ENCODE measurements around the gene MRPL28. TPM values are rescaled to one million over a fixed set of nuclear protein-coding genes. Genes with fewer than 3 reads are reported as not detected.
"Not testable (repeated sequence)": the region's sequence is repeated elsewhere in the genome, so short reads cannot be mapped to it uniquely, and the experiment has no call there.

Gene MRPL28
- total and polyA plus RNA-seq, 4 donors = 31.9 to 98.9 (median 77.2) TPM

DNA sequence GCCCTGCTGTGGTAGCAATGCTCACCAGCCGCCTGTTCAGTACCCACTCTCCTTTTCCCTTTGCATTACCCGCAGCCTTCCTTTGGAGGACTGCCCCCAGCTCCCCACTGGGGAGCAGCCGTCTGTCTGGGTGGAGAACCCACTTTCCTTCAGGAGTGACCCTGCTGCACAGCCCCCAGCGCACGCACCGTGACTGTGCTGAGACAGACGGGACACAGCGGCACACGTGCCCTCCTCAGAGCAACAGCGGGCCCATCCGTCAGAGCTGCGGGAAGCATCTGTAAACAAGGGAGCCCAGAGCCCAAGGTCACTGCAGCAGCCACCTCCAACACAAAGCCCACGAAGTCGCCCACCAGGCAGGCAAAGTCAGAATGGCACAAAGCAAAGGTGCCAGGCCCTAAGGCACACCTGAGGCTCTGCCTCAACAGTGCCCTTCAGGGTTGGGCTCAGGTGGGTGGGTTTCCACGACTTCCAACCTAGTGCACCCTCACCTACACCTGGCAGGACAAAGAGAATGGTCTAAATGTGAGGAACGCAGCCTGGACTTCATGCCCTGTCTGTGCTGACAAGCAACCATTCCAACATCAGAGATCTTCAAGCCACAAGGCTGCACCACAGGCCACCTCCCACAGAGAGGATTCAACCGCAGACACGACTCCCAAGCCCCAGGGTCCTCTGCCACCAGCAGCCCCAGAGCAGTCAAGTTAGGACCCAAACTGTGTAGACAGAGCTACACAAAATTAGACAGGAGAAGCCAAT, 27.7 kb downstream of the MRPL28 start:
- H3K27ac ChIP-seq (ENCODE audit: low read depth in 1 of 2, low read length in 1 of 2) = no peak overlapping the region
- WGBS, 2 donors = 85 to 89% methylated on average over 18 of the region's 18 CpGs
- H3K4me3 ChIP-seq = no peak overlapping the region
- TF ChIP-seq, protein P1, sequence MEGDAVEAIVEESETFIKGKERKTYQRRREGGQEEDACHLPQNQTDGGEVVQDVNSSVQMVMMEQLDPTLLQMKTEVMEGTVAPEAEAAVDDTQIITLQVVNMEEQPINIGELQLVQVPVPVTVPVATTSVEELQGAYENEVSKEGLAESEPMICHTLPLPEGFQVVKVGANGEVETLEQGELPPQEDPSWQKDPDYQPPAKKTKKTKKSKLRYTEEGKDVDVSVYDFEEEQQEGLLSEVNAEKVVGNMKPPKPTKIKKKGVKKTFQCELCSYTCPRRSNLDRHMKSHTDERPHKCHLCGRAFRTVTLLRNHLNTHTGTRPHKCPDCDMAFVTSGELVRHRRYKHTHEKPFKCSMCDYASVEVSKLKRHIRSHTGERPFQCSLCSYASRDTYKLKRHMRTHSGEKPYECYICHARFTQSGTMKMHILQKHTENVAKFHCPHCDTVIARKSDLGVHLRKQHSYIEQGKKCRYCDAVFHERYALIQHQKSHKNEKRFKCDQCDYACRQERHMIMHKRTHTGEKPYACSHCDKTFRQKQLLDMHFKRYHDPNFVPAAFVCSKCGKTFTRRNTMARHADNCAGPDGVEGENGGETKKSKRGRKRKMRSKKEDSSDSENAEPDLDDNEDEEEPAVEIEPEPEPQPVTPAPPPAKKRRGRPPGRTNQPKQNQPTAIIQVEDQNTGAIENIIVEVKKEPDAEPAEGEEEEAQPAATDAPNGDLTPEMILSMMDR (IDR thresholded peaks at IDR 0.05; ENCODE audit: control extremely low read depth, extremely low read depth) = no peak
- H3K9ac ChIP-seq (ENCODE audit: insufficient read depth in 1 of 2, low read length in 2 of 2) = no peak overlapping the region
- no peaks in the 10 kb centered on the region for H3K27me3 ChIP-seq (ENCODE audit: control insufficient read depth in 3 of 3, insufficient read depth in 3 of 3, low read length in 2 of 3)
- ATAC-seq (ENCODE audit: insufficient read depth, low FRiP score) (no peak), DNase-seq (no peak)
- peaks cover 0 to 20% (median 0%) of the 10 kb centered on the region in 5 donors for H3K4me1 ChIP-seq (ENCODE audit: control insufficient read depth in 5 of 5, insufficient read depth in 5 of 5, low read length in 5 of 5)
- no peaks in the 10 kb centered on the region for H3K9me3 ChIP-seq (ENCODE audit: control insufficient read depth in 4 of 4, insufficient read depth in 3 of 4, low read length in 3 of 4)
- peaks cover 0 to 18% (median 6%) of the 10 kb centered on the region in 4 donors for H3K36me3 ChIP-seq (ENCODE audit: control insufficient read depth in 4 of 4, insufficient read depth in 4 of 4, low read length in 4 of 4)

DNA sequence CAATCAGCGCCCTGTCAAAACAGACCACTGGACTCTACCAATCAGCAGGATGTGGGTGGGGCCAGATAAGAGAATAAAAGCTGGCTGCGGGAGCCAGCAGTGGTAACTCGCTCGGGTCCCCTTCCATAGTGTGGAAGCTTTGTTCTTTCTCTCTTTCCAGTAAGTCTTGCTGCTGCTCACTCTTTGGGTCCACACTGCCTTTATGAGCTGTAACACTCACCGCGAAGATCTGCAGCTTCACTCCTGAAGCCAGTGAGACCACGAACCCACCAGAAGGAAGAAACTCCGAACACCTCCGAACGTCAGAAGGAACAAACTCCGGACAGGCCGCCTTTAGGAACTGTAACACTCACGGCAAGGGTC, 28.4 kb downstream of the MRPL28 start:
- H3K27me3 ChIP-seq (ENCODE audit: control insufficient read depth in 3 of 3, insufficient read depth in 3 of 3, low read length in 2 of 3); DNase-seq; H3K27ac ChIP-seq (ENCODE audit: low read depth in 1 of 2, low read length in 1 of 2); ATAC-seq (ENCODE audit: insufficient read depth, low FRiP score); H3K9ac ChIP-seq (ENCODE audit: insufficient read depth in 1 of 2, low read length in 2 of 2); H3K9me3 ChIP-seq (ENCODE audit: control insufficient read depth in 4 of 4, insufficient read depth in 3 of 4, low read length in 3 of 4); H3K4me3 ChIP-seq: not testable (repeated sequence)
- WGBS, 2 donors = 57 to 83% methylated on average over 12 to 13 of the region's 13 CpGs
- H3K4me1 ChIP-seq (ENCODE audit: control insufficient read depth in 5 of 5, insufficient read depth in 5 of 5, low read length in 5 of 5) = peaks cover 0 to 18% (median 0%) of the 10 kb centered on the region in 5 donors
- peaks cover 0 to 14% (median 6%) of the 10 kb centered on the region in 4 donors for H3K36me3 ChIP-seq (ENCODE audit: control insufficient read depth in 4 of 4, insufficient read depth in 4 of 4, low read length in 4 of 4)

DNA sequence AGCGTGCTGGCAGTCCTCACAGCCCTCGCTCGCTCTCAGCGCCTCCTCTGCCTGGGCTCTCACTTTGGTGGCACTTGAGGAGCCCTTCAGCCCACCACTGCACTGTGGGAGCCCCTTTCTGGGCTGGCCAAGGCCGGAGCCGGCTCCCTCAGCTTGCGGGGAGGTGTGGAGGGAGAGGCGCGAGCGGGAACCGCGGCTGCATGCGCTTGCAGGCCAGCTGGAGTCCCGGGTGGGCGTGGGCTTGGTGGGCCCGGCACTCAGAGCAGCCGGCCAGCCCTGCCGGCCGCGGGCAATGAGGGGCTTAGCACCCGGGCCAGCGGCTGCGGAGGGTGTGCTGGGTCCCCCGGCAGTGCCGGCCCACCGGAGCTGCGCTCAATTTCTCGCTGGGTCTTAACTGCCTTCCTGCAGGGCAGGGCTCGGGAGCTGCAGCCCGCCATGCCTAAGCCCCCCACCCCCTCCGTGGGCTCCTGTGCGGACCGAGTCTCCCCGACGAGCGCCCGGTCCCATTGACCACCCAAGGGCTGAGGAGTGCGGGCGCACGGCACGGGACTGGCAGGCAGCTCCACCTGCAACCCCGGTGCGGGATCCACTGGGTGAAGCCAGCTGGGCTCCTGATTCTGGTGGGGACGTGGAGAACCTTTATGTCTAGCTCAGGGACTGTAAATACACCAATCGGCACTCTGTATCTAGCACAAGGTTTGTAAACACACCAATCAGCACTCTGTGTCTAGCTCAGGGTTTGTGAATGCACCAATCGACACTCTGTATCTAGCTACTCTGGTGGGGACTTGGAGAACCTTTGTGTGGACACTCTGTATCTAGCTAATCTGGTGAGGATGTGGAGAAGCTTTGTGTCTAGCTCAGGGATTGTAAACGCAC, 29.0 kb downstream of the MRPL28 start:
- not testable (repeated sequence) for H3K9me3 ChIP-seq (ENCODE audit: control insufficient read depth in 4 of 4, insufficient read depth in 3 of 4, low read length in 3 of 4); DNase-seq; H3K27ac ChIP-seq (ENCODE audit: low read depth in 1 of 2, low read length in 1 of 2); H3K4me3 ChIP-seq; H3K27me3 ChIP-seq (ENCODE audit: control insufficient read depth in 3 of 3, insufficient read depth in 3 of 3, low read length in 2 of 3); ATAC-seq (ENCODE audit: insufficient read depth, low FRiP score); H3K9ac ChIP-seq (ENCODE audit: insufficient read depth in 1 of 2, low read length in 2 of 2)
- Histone ChIP-seq H3K36me3 (ENCODE audit: control insufficient read depth in 4 of 4, insufficient read depth in 4 of 4, low read length in 4 of 4) (peaks cover 0 to 12% (median 6%) of the 10 kb centered on the region in 4 donors), H3K4me1 (ENCODE audit: control insufficient read depth in 5 of 5, insufficient read depth in 5 of 5, low read length in 5 of 5) (peaks cover 0 to 18% (median 0%) of the 10 kb centered on the region in 5 donors)
- WGBS, 2 donors = 95 to 96% methylated on average over 41 to 46 of the region's 47 CpGs

DNA sequence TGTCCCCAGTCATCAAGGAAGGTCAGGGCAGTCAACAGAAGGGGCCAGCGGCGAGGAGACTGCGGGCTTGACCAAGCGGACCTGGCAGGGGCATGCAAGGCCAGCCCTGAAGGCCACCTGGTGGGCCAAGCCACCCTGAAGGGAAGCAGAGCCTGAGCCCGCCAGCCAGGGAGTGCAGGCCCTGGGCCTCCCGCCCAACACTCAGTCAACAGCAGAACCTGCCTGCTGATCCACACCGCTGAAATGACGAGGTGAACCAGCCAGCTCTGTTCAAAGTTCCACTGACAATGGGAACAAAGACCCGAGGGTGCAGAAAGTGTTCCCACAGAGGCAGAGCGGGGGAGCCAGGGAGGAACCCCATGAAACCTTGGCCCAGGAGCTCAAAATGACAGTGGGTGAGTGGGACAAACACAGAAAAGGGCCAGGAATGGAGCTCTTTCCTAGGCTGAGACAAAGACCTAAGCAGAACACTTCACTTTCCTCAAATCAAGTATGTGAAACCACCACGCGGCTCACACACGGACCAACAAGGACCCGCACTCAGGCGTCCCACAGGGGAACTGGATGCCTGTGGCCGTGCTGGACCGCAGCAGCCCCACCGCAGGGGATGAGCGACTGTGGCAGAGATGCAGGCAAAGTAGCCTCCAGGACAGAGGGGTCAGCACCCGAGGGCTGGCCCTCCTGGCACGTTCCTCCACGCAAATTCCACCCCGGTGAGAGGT, 29.8 kb downstream of the MRPL28 start:
- no peaks in the 10 kb centered on the region for H3K9me3 ChIP-seq (ENCODE audit: control insufficient read depth in 4 of 4, insufficient read depth in 3 of 4, low read length in 3 of 4)
- TF ChIP-seq, protein P1 (IDR thresholded peaks at IDR 0.05; ENCODE audit: control extremely low read depth, extremely low read depth) = no peak
- H3K27me3 ChIP-seq (ENCODE audit: control insufficient read depth in 3 of 3, insufficient read depth in 3 of 3, low read length in 2 of 3) = no peaks in the 10 kb centered on the region
- 76 to 92% methylated on average over 23 of the region's 23 CpGs for WGBS, 2 donors
- DNase-seq = no peak
- H3K36me3 ChIP-seq (ENCODE audit: control insufficient read depth in 4 of 4, insufficient read depth in 4 of 4, low read length in 4 of 4) = peaks cover 0 to 7% (median 4%) of the 10 kb centered on the region in 4 donors
- ATAC-seq (ENCODE audit: insufficient read depth, low FRiP score) = no peak
- H3K4me3 ChIP-seq = no peak overlapping the region
- H3K27ac ChIP-seq (ENCODE audit: low read depth in 1 of 2, low read length in 1 of 2) = no peak overlapping the region
- peaks cover 0 to 21% (median 0%) of the 10 kb centered on the region in 5 donors for H3K4me1 ChIP-seq (ENCODE audit: control insufficient read depth in 5 of 5, insufficient read depth in 5 of 5, low read length in 5 of 5)
- no peak overlapping the region for H3K9ac ChIP-seq (ENCODE audit: insufficient read depth in 1 of 2, low read length in 2 of 2)
